Endometrium (tissue), 2 donors: ENCODE measurements around the gene COA1.
"Not testable (repeated sequence)": the region's sequence is repeated elsewhere in the genome, so short reads cannot be mapped to it uniquely, and the experiment has no call there.

Source experiments
- FAIRE-seq: peaks from 2 replicates; lab custom pipeline; 2012; peaks lifted over from hg19 to GRCh38; lab: Jason Lieb, UNC
- donor health status: control.
- donor health status: control.

The COA1 gene

DNA sequence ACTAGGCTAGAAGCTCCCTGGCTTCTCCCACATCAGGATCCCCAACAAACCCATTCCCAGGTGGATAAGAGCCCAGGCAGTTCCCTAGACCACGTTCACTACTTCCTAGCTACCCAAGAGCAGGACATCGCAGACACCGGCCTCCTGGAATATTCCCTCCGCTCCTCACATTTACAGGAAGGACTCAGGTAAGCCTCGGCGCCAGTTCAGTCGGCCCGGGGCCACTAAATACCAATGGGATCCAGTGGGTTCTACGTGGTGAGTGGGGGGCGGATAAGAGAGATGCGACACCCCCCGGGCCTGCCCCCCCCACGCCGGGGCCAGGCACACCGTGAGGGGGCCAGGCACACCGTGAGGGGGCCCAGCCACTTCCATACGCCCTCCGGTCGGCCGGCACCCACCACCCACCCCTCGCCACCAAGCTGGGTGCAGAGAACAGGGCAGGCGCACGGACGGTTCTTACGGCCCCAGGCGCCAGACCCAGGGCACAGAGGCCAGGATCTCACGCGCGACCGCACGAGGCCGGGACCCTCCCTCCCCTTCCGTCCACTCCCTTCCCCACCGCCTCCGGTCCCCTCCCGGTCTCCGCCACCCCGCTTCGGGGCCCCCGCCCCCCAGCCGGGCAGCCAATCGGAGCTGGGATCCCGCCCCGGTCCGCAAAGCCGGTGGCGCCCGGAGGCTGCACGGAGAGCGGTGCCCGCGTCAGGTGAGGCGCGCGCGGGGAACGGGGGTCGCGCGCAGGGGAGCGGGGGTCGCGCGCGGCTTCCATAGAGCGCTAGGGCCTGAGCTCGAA lies 28.9 kb upstream of the COA1 start, which contains the start of gene BLVRA:
BLVRA (plus strand) TSS at position 652 of the 793 bp plus-strand sequence. CDS start 12,479 bp downstream, outside the sequence.
- FAIRE-seq, result no peak

- FAIRE-seq, result no peak
Observed at GRCh38 chr7:43757073-43757720, 27.9 kb upstream of the COA1 start.

- no peak for FAIRE-seq
Observed at GRCh38 chr7:43756368-43757072, 27.2 kb upstream of the COA1 start.

DNA sequence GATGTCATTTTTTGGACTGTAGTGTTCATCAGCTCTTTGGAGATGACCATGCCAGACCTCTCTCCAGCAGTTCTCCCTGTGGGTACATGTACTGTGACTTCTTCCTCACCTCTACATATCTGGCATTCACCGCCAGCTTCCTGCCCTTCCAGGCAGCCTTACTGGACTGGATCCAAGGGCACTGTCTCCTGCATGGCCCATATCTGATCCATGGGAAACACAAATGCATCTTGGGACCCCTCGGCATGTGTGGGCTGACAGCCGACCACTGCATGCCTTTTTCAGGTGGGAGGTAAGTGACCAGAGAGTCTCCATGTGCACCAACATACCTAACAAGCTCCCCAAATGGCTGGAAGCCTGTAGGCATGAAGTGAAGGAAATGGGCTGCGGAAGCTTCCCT lies 25.3 kb upstream of the COA1 start:
- FAIRE-seq, result no peak

DNA sequence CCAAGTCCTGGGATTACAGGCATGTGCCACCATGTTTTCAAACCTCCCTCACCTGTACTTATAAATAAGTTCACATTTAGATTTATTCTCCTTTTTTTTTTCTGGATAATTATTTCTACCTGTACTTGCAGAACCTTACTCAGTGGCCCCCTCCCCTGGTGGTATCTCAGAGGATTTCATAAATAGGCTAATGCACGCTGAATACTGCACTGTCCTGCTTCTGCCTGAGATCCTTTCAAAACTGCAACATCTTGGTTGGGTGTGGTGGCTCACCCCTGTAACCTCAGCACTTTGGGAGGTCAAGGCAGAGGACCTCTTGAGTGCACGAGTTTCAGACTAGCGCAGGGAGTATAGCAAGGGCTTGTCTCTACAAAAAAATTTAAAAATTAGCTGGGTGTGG lies 24.5 kb upstream of the COA1 start:
- FAIRE-seq, result no peak

GRCh38 chr7:43753271-43753810 lies 24.0 kb upstream of the COA1 start:
- FAIRE-seq, result no peak

GRCh38 chr7:43752411-43752810 lies 23.1 kb upstream of the COA1 start:
- FAIRE-seq, result no peak

GRCh38 chr7:43750016-43750887 lies 20.9 kb upstream of the COA1 start:
- FAIRE-seq, result no peak

GRCh38 chr7:43749383-43749940 lies 20.1 kb upstream of the COA1 start:
- no peak for FAIRE-seq

DNA sequence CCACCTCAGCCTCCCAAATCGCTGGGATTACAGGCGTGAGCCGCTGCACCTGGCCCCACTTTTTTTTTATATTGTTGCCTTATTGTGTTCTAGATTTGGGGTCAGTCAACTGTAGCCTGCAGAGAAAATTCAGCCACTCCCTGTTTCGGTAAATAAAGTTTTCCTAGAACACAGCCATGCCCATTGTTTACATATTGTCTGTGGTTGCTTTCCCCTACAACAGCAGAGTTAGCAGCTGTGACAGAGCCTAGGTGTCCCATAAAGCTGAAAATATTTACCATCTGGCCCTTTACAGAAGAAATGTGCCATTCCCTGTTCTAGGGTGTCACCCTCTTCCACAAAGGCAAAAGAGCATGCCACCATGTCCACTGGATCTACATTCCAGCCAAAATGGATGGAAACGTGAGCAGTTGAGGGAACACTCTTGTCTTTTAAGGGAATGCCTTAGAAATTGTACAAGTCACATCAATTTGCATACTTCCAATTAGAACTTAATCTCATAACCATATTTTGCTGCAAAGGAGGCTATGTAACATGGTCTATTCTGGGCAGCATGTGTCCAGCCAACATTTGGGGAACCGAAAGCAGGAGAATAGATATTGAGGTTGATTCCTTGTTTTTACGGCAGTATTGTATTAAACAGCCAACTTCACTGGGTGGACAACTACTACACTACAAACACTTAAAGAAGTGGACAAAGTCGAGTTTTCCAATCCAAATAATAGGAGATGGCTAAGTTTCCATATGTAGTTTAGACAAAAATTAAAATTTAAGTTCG lies 18.2 kb upstream of the COA1 start:
- no peak for FAIRE-seq

GRCh38 chr7:43742692-43743091 lies 13.4 kb upstream of the COA1 start:
- FAIRE-seq, result no peak

- no peak for FAIRE-seq
Observed at GRCh38 chr7:43737467-43738127, 8.3 kb upstream of the COA1 start.

- no peak for FAIRE-seq
Observed at GRCh38 chr7:43735802-43736603, 6.7 kb upstream of the COA1 start.

DNA sequence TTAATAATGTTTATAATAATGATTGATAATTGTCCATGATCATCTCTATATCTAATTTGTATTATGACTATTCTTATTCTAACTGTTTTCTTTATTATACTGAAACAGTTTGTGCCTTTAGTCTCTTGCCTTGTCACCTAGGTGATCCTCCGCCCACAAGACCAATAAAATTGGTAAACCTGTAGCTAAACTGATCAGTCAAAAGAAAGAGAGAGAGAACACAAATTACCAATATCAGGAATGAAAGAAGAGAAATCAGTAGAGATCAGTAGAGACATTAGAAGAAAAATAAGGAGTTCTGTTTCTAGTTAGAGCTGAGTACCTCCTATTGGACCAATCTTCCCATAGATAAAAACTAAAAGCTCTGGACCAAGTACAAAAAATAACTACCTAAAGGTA lies 6.1 kb upstream of the COA1 start:
- no peak for FAIRE-seq

DNA sequence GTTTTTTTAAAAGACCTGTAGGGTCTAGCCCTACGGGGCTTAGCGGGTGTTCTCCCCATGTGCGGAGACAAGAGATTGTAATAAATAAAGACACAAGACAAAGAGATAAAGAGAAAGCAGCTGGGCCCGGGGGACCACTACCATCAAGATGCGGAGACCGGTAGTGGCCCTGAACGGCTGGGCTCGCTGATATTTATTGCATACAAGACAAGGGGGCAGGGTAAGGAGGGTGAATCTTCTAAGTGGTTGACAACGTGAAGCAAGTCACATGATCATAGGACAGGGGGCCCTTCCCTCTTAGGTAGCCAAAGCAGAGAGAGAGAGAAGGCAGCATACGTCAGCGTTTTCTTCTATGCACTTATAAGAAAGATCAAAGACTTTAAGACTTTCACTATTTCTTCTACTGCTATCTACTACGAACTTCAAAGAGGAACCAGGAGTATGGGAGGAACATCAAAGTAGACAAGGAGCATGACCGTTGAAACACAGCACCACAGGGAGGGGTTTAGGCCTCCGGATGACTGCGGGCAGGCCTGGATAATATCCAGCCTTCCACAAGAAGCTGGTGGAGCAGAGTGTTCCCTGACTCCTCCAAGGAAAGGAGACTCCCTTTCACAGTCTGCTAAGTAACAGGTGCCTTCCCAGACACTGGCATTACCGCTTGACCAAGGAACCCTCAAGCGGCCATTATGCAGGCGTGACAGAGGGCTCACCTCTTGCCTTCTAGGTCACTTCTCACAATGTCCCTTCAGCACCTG lies 5.4 kb upstream of the COA1 start:
- not testable (repeated sequence) for FAIRE-seq

DNA sequence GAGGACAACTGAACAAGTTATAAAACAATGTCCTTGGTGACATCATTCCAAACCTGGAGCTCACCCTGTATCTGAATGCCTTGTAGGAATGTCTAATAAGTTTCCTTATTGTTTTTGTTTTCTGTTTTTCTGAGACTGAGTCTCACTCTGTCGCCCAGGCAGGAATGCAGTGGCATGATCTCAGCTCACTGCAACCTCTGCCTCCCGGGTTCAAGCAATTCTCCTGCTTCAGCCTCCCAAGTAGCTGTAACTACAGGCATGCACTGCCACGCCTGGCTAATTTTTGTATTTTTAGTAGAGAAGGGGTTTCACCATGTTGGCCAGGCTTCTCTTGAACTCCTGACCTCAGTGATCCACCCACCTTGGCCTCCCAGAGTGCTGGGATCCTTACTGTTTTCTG lies 2.2 kb upstream of the COA1 start:
- FAIRE-seq, result not testable (repeated sequence)

DNA sequence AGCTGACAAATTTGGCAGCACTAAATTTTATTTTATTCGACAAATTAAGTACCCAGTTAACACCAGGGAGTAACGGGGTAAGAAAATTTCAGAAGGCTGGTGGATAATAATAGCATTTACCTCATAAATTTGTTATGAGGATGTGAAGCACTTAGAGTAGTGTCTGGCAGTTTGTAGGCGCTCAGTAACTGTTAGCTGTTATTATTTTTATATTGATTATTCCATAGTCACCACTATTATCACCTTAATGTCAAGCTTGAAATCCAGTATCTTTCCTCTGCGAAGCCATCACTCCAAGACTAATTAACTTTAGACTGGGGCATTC lies 563 bp upstream of the COA1 start:
- no peak for FAIRE-seq

DNA sequence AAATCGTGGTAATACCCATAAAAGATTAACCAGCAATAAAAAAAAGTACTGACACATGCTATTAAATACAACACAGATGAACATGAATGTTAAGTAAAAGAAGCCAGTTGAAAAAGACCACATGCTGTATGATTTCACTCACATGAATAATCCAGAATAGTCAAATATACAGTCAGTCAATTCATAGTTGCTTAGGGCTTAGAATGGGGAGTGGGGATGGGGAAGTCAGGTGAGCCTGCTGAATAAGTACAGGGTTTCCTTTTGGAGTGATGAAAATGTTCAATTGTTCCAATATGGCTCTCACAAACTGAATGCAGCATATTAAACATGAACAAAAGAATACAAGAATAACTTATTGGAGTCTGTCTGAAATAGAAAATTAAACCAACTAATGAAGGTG lies 1.8 kb downstream of the COA1 start:
- no peak for FAIRE-seq

- FAIRE-seq, result no peak
Observed at GRCh38 chr7:43727003-43727402, 2.3 kb downstream of the COA1 start.
